ENCODE data around the gene CCDC71. TPM values are rescaled to one million over a fixed set of nuclear protein-coding genes. Genes with fewer than 3 reads are reported as not detected.
A peak's percentile ranks its signal among the peaks of the same experiment; 100 is the strongest.

CCDC71 gene
- total RNA-seq, 1 donor from 2014 or later = 31.6 TPM

DNA sequence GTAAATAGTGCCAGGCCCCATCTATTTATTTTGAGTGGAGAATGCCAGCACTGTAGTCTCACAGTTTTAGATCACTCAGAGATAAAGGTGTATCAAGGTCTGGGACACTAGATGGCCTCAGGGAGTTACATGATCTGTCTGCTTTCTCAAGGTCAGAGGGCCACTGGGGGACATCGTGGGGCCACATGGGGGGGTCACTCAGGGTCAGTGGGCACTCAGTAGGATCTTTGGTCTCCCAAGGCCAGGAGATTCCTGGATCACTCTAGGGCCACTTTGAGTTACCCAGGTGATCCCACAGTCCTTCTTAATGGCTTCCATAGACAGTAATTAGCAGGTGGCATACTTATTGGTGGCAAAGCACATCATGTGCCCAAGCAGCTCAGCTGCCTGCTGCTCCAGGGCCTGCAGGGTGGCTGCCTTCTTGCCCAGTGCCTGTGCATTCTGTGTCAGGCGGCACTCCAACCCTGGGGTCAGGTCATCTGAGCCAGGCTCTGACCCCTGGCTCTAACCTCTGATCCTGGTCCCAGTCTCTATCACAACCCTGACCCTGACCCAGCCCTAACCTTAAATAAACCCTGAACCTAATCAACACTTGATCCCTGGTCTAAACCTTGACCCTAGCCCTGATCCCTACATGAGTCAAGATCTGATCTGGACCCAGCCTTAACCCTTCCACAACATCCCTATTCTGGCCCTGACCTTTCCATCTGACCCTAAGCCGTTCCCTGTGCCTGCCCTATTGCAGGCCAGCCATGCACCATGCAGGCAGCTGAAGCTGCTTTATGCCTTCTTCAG is 31.5 kb downstream of the CCDC71 start:
- Histone ChIP-seq H3K36me3 (peaks cover 7 to 9% of the 10 kb centered on the region in 2 donors), H3K27me3 (no peaks in the 10 kb centered on the region), H3K27ac (peak overlapping the region in 1 of 2 donors; percentile 94), H3K4me3 (peak overlapping the region; percentile 73 to 75), H3K9me3 (no peaks in the 10 kb centered on the region), H3K4me1 (peaks cover 9 to 27% of the 10 kb centered on the region in 2 donors)
- intact Hi-C loops (cut with DNase I) = loop anchor here (5.0 kb wide), 1 partner anchor 217 kb away; the partner anchor contains the start of gene ARIH2
- DNase-seq (ENCODE audit: low spot score in 2 of 2) = no peak
- TF ChIP-seq, protein P1, sequence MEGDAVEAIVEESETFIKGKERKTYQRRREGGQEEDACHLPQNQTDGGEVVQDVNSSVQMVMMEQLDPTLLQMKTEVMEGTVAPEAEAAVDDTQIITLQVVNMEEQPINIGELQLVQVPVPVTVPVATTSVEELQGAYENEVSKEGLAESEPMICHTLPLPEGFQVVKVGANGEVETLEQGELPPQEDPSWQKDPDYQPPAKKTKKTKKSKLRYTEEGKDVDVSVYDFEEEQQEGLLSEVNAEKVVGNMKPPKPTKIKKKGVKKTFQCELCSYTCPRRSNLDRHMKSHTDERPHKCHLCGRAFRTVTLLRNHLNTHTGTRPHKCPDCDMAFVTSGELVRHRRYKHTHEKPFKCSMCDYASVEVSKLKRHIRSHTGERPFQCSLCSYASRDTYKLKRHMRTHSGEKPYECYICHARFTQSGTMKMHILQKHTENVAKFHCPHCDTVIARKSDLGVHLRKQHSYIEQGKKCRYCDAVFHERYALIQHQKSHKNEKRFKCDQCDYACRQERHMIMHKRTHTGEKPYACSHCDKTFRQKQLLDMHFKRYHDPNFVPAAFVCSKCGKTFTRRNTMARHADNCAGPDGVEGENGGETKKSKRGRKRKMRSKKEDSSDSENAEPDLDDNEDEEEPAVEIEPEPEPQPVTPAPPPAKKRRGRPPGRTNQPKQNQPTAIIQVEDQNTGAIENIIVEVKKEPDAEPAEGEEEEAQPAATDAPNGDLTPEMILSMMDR (IDR thresholded peaks at IDR 0.05) = no peak

DNA sequence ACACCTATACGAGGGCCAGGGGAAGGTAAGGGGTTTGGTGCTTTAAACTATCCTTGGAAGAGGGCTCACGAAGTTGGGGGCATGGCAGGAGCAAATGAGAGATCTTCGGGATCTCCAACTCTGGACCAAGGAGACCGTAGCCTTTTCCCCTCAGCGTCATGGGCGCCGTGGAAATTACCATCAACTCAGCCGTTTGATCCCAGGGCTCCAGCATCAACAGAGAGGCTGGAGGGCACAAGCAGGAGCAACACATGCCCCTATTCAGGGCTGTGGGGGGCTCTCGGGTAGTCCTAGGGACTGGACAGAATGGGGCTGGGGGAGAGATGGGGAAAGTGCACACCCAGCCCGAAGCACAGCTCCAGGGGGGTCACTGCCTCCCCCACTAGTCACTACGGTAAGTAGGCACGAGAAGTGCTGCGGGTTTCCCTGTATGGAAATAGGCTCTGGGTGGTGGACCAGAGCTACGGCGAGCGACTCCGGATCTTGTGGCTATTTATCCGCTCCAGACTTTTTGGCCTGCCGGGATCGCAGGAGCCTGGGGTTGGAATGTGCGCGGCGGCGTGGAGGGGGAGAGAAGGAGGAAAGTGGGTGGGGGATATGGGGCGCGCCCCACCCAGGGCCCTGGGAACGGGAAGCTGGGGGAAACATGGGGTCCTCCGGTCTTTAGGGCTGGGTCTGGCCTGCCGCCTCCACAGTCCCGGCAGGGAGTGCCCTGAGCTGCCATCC is 32.7 kb downstream of the CCDC71 start:
- DNase-seq (ENCODE audit: low spot score in 2 of 2) = peak; percentile 33 to 92
- peak overlapping the region; percentile 88 to 94 for H3K27ac ChIP-seq
- no peaks in the 10 kb centered on the region for H3K27me3 ChIP-seq
- intact Hi-C loops (cut with DNase I) = loop anchor here (1.0 to 5.0 kb wide), 5 partner anchors 13 to 216 kb away; partner anchors contain the start of genes ARIH2, CCDC71, KLHDC8B and QRICH1
- peaks cover 9 to 27% of the 10 kb centered on the region in 2 donors for H3K4me1 ChIP-seq
- TF ChIP-seq, protein P1 (IDR thresholded peaks at IDR 0.05) = no peak
- H3K36me3 ChIP-seq = peaks cover 19 to 22% of the 10 kb centered on the region in 2 donors
- H3K9me3 ChIP-seq = no peaks in the 10 kb centered on the region
- H3K4me3 ChIP-seq = peak overlapping the region; percentile 73 to 75

DNA sequence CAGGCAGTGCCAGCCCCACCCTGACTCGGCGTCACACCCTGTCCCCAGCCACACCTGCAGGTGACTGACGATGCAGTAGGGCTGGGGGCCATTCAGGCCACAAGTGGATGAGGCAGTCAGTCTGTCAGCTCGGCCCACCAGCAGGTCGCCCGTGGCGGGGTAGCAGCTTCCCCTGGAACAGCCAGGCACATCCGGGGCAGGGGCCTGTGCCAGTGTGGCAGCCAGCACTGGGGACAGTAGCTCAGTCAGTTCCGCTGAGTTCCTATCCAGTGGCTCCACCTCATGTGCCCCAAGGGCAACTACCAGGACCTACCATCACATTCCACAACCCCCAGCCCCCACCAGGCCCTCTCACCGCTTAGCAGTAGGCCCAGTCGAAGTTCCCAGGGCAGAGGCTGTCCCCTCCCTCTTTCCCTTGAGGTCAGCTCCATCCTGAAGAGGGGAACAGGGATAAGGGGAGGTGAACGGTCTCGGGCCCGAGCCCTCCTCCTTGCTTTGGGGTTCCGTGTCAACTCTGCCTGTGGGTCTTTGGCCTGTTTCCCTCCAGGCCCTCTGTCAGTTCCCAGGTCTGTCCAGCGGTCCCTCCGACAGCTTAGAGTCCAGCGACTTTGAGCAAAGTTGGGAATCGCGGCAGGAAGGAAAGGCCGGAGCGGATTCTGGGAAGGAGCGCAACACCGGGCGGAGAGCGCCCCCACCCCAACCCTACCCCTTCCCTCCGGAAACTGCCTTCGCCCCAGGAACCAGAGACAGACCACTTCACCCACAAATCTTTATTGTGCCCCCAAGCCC is 33.5 kb downstream of the CCDC71 start, which contains the start of gene LAMB2:
LAMB2 (minus strand) TSS at position 614 of the 789 bp plus-strand sequence; CDS start at position 431, 183 bp downstream.
- Histone ChIP-seq H3K4me1 (peaks cover 9 to 27% of the 10 kb centered on the region in 2 donors), H3K27ac (peak within 1 kb of the TSS; percentile 88 to 94), H3K36me3 (peaks cover 24 to 29% of the 10 kb centered on the region in 2 donors), H3K4me3 (peak within 1 kb of the TSS; percentile 73 to 75), H3K27me3 (no peaks in the 10 kb centered on the region), H3K9me3 (no peaks in the 10 kb centered on the region)
- TF ChIP-seq, protein P1 (IDR thresholded peaks at IDR 0.05) = peak in 2 of 3 experiments; percentile 8 to 24
- intact Hi-C loops (cut with DNase I) = loop anchor here (1.0 to 5.0 kb wide), 5 partner anchors 12 to 215 kb away; partner anchors contain the start of genes ARIH2, CCDC71, KLHDC8B and QRICH1
- peak in 1 of 2 donors; percentile 85 for DNase-seq (ENCODE audit: low spot score in 2 of 2)

DNA sequence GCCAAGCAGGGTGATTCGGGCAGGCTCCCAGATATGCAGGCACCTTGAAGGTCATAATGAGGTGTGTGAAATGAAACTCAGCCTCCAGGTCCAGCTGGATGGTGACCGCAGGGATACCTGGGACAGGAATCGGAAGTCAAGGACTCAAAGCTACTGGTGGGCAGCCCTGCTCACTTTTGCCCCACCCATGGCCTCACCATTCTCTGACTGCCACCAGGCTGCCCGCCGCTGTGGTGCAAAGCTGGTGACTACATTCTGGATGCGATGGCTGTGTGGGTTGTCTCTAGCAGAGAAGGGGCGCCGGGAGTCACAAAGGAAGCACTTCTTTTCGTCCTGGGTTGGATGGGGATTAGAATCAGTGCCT is 34.1 kb downstream of the CCDC71 start:
- Histone ChIP-seq H3K27ac (peak overlapping the region; percentile 88 to 94), H3K4me1 (peaks cover 9 to 27% of the 10 kb centered on the region in 2 donors), H3K9me3 (no peaks in the 10 kb centered on the region), H3K36me3 (peaks cover 28 to 35% of the 10 kb centered on the region in 2 donors), H3K4me3 (peak overlapping the region; percentile 73 to 75), H3K27me3 (no peaks in the 10 kb centered on the region)
- no peak for DNase-seq (ENCODE audit: low spot score in 2 of 2)
- intact Hi-C loops (cut with DNase I) = loop anchor here (2.0 to 5.0 kb wide), 2 partner anchors 39 to 215 kb away; partner anchors contain the start of genes ARIH2 and KLHDC8B
- TF ChIP-seq, protein P1 (IDR thresholded peaks at IDR 0.05) = no peak

DNA sequence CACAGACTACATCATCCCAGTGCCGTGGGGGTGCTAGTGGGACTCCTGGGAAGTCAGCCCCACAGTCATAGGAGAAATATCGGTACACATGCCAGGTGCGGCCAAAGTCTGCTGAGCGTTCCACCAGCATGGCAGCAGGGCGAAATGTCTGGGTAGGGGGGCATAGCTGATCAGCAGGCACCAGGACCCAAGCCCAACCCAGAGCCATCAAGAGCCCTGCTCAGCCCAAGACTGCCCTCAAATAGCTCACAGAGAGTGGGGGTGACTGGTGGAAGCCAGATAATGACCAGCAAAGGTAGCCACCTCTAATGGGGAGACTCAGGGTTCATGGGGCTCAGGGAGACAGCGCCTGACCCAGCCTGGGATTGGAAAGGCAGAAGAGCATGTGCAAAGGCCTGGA is 34.6 kb downstream of the CCDC71 start:
- H3K9me3 ChIP-seq = no peaks in the 10 kb centered on the region
- peaks cover 30 to 39% of the 10 kb centered on the region in 2 donors for H3K36me3 ChIP-seq
- H3K4me1 ChIP-seq = peaks cover 9 to 27% of the 10 kb centered on the region in 2 donors
- DNase-seq (ENCODE audit: low spot score in 2 of 2) = no peak
- intact Hi-C loops (cut with DNase I) = loop anchor here (5.0 kb wide), 1 partner anchor 214 kb away; the partner anchor contains the start of gene ARIH2
- peak overlapping the region; percentile 88 to 94 for H3K27ac ChIP-seq
- TF ChIP-seq, protein P1 (IDR thresholded peaks at IDR 0.05) = no peak
- H3K27me3 ChIP-seq = no peaks in the 10 kb centered on the region
- peak overlapping the region; percentile 73 to 75 for H3K4me3 ChIP-seq

Data from ascending aorta (tissue), 2 donors.